ENCODE data around the gene LCN6. TPM values are rescaled to one million over a fixed set of nuclear protein-coding genes. Genes with fewer than 3 reads are reported as not detected.

Gene LCN6
- polyA plus RNA-seq, 1 donor (not counting 4 experiments of a cell fraction or from before 2014, with no cell fraction given): not detected

DNA sequence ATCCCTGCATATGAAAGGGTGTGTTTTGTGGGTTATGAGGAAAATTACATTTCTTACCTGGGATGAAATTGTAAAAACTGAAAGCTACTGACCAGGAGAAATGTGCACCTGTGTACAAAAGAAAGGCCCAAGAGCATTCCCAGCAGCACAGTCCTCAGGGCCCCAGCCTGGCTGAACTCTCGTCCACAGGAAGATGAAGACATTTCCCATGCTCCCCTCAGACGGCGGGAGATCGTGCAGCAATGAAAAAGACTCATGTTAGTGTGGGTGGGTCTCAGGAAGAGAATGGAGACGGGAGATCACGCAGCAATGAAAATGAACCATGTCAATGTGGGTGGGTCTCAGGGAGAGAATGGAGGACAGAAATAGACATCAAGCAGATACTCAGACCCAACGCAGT, 28.6 kb upstream of the LCN6 start:
- FAIRE-seq: no peak
- dilution Hi-C loops (cut with MboI; ENCODE audit: extremely low pct_ligation_motif_present, low sequenced_read_pairs): no loop called here
- no peaks in the 10 kb centered on the region for H3K79me2 ChIP-seq (ENCODE audit: control insufficient read depth, insufficient read depth, low read length)
- DNase-seq (ENCODE audit: low read depth, low spot score): no peak
- H4K20me1 ChIP-seq (ENCODE audit: control insufficient read depth, extremely low read depth, insufficient read depth, low read length): no peaks in the 10 kb centered on the region
- H3K27me3 ChIP-seq (ENCODE audit: control insufficient read depth, extremely low read depth, insufficient read depth, low read length): peaks cover 25% of the 10 kb centered on the region
- H3K4me3 ChIP-seq (ENCODE audit: control insufficient read depth in 2 of 3, extremely low read depth in 1 of 3, insufficient read depth in 2 of 3, low read depth in 1 of 3, low read length in 3 of 3): no peak overlapping the region
- no peaks in the 10 kb centered on the region for H3K9me1 ChIP-seq (ENCODE audit: control insufficient read depth, extremely low read depth, insufficient read depth, low read length)
- H3K27ac ChIP-seq (ENCODE audit: control insufficient read depth, insufficient read depth, low read length): no peak overlapping the region
- H2AFZ ChIP-seq (ENCODE audit: control insufficient read depth, low read length): no peak overlapping the region
- no peak overlapping the region for H3K9ac ChIP-seq (ENCODE audit: control insufficient read depth, extremely low read depth, insufficient read depth, low read length)
- peaks cover 5% of the 10 kb centered on the region for H3K9me3 ChIP-seq (ENCODE audit: control insufficient read depth, low read depth, low read length)
- no peaks in the 10 kb centered on the region for H3K4me1 ChIP-seq (ENCODE audit: control insufficient read depth, extremely low read depth, insufficient read depth, low read length)
- TF ChIP-seq, protein P1, sequence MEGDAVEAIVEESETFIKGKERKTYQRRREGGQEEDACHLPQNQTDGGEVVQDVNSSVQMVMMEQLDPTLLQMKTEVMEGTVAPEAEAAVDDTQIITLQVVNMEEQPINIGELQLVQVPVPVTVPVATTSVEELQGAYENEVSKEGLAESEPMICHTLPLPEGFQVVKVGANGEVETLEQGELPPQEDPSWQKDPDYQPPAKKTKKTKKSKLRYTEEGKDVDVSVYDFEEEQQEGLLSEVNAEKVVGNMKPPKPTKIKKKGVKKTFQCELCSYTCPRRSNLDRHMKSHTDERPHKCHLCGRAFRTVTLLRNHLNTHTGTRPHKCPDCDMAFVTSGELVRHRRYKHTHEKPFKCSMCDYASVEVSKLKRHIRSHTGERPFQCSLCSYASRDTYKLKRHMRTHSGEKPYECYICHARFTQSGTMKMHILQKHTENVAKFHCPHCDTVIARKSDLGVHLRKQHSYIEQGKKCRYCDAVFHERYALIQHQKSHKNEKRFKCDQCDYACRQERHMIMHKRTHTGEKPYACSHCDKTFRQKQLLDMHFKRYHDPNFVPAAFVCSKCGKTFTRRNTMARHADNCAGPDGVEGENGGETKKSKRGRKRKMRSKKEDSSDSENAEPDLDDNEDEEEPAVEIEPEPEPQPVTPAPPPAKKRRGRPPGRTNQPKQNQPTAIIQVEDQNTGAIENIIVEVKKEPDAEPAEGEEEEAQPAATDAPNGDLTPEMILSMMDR (optimal IDR thresholded peaks at IDR 0.05 in 1 of 3, IDR thresholded peaks at IDR 0.05 in 1 of 3, conservative IDR thresholded peaks at IDR 0.05 in 1 of 3; ENCODE audit: extremely low read depth in 1 of 3, insufficient read depth in 2 of 3, low read length in 3 of 3): no peak
- no peak for TF ChIP-seq EZH2 (IDR thresholded peaks at IDR 0.05; ENCODE audit: low read length)
- H3K36me3 ChIP-seq (ENCODE audit: control insufficient read depth in 2 of 2, extremely low read depth in 1 of 2, insufficient read depth in 2 of 2, low read length in 2 of 2): no peaks in the 10 kb centered on the region
- H3K4me2 ChIP-seq (ENCODE audit: control insufficient read depth, extremely low read depth, insufficient read depth, low read depth, low read length): no peak overlapping the region

DNA sequence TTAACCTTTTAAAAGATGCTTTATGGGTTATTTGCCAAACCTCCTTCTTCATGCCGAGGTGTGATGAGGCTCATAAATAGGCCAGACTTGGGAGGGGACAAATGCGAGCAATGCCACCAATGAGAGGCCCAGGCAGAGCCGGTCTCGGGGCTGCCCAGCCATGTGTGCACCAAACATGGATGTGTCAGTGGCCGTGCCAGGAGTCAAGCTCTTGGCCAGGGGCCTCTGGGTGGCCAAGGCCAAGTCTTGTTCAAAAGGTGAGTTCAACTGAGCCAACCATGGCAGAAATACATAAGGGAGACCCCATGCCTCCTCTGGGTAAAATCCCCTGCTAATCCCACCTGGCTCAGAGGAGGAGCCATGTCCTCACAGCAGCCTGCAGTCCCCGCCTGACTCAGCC, 26.9 kb upstream of the LCN6 start:
- no peaks in the 10 kb centered on the region for H3K9me1 ChIP-seq (ENCODE audit: control insufficient read depth, extremely low read depth, insufficient read depth, low read length)
- no peaks in the 10 kb centered on the region for H3K36me3 ChIP-seq (ENCODE audit: control insufficient read depth in 2 of 2, extremely low read depth in 1 of 2, insufficient read depth in 2 of 2, low read length in 2 of 2)
- no peak overlapping the region for H3K4me2 ChIP-seq (ENCODE audit: control insufficient read depth, extremely low read depth, insufficient read depth, low read depth, low read length)
- DNase-seq (ENCODE audit: low read depth, low spot score): no peak
- no peak for FAIRE-seq
- H3K9ac ChIP-seq (ENCODE audit: control insufficient read depth, extremely low read depth, insufficient read depth, low read length): no peak overlapping the region
- H3K27me3 ChIP-seq (ENCODE audit: control insufficient read depth, extremely low read depth, insufficient read depth, low read length): peaks cover 21% of the 10 kb centered on the region
- no peak overlapping the region for H3K27ac ChIP-seq (ENCODE audit: control insufficient read depth, insufficient read depth, low read length)
- H3K9me3 ChIP-seq (ENCODE audit: control insufficient read depth, low read depth, low read length): peaks cover 5% of the 10 kb centered on the region
- H3K4me3 ChIP-seq (ENCODE audit: control insufficient read depth in 2 of 3, extremely low read depth in 1 of 3, insufficient read depth in 2 of 3, low read depth in 1 of 3, low read length in 3 of 3): no peak overlapping the region
- no peaks in the 10 kb centered on the region for H3K4me1 ChIP-seq (ENCODE audit: control insufficient read depth, extremely low read depth, insufficient read depth, low read length)
- dilution Hi-C loops (cut with MboI; ENCODE audit: extremely low pct_ligation_motif_present, low sequenced_read_pairs): no loop called here
- no peaks in the 10 kb centered on the region for H3K79me2 ChIP-seq (ENCODE audit: control insufficient read depth, insufficient read depth, low read length)
- TF ChIP-seq, protein P1 (optimal IDR thresholded peaks at IDR 0.05 in 1 of 3, IDR thresholded peaks at IDR 0.05 in 1 of 3, conservative IDR thresholded peaks at IDR 0.05 in 1 of 3; ENCODE audit: extremely low read depth in 1 of 3, insufficient read depth in 2 of 3, low read length in 3 of 3): no peak
- H2AFZ ChIP-seq (ENCODE audit: control insufficient read depth, low read length): no peak overlapping the region
- H4K20me1 ChIP-seq (ENCODE audit: control insufficient read depth, extremely low read depth, insufficient read depth, low read length): no peaks in the 10 kb centered on the region
